Effector CD8-positive, alpha-beta T cell (primary cell): ENCODE data around the gene QRFPR.
"Not testable (repeated sequence)": the region's sequence is repeated elsewhere in the genome, so short reads cannot be mapped to it uniquely, and the experiment has no call there.

Experiments used
- DNase-seq: peaks from one replicate; lab custom pipeline; 2025; lab: John Stamatoyannopoulos, UW

QRFPR gene

DNA sequence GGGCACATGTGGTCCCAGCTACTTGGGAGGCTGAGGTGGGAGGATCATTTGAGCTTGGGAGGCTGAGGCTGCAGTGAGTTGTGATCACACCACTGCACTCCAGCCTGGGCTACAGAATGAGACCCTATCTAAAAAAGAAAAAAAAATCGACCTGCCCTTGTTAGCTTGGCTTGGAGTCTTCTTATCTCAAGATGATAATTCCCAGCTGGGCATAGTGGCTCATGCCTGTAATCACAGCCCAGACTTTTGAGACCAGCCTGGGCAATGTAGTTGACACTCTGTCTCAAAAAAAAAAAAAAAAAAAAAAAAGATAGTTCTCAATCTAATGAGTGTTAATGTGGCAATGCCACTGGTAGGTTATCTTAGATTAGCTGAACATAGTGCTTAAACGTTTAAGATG, 41.0 kb downstream of the QRFPR start:
- no peak for DNase-seq

- DNase-seq, result no peak
Measured at GRCh38 chr4:121339307-121339706, 41.5 kb downstream of the QRFPR start.

DNA sequence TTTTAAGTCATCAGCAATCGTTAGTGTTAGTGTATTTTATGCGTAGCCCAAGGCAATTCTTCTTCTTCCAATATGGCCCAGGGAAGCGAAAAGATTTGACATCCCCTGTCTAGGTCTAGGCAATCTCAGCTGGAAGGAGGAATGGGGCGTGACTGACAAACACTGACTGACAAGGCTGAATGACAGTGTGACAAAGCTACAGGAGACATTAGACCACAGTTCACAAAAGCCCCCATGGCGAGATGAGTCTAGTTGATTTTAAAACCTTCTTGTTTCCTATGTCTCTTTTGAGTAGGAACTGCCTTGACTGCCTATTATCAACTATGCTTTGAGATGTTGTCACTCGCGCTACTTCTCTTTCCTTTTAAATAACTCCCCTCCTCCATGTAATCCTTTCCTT, 42.3 kb downstream of the QRFPR start:
- DNase-seq, result no peak

GRCh38 chr4:121336706-121337105, 44.1 kb downstream of the QRFPR start:
- DNase-seq, result no peak

DNA sequence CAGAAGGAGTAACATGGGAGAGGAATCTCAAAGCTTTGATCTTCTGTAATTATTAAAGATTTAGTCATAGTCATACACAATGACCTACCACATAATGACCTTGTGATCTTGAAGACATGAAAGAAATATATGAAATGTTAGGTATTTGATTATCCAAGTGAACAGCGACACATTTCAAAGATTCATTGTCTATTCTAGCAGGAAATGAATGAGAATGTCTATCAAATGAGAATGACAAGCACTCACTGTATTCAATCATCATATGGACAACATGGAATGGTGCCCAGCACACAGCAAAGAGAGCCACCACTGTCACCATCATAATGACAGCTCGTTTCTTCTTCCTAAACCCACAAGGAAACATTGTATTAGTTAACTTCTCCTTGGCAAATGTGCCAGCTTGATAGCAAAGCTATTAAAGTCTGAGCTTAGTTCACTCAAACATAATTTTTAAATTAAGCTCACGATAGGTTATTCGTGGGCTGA, 50.6 kb downstream of the QRFPR start:
- DNase-seq, result no peak

DNA sequence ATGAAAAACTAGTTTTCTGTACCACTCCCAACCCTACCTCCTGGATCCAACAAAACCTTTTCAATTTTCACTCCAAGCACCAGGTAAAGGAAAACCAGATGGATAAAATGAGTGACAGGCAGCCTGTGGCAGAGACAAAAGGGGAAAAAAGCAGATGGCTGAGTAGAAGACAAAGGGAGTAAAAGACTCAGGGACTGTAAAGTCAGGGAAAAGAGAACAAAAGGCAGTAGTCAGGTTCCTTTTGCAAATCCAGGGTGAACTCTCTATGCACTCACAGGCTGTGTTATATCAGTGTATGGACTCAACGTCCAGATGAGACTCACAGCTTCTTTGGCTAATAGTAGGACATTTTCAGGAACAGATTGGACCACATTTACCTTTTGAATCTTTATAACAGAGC, 54.2 kb downstream of the QRFPR start:
- DNase-seq, result no peak

DNA sequence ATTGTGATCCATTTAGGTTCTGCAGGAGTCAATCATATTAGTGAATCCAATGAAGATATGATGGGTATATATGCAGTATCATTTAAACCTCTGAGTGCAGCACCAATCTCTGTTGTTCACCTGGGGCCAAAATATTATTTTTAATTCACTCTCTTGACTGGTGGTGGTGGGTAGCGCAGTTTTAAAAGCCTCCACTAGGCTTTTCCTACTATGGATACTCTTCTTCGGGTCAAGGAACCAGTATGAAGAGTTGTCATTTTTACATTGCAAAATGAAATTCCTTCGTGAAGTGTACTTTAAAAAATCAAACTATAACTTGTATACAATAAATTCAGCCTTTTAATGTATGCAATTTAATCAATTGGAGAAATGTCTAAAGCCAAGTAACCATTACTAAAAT, 56.5 kb downstream of the QRFPR start:
- DNase-seq, result no peak

DNA sequence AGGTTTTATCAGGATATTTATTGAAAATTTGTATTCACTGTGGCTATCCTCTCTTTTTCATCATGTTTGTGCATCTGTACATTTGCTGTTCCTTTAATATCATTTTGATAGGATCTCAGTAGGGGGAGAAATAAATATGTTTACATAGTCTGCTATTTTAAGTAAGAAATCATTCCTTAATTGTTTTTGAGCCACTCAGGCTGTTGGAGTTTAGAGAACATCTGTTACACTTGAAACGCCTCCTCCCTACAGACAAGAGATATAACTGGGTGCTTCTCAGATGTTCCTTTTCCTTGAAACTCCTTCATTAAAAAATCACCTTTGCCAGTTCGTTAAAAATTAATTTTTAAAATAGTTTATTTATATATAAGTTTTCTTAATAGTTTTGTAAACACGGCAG, 59.4 kb downstream of the QRFPR start:
- DNase-seq, result no peak

- no peak for DNase-seq
Measured at GRCh38 chr4:121316091-121316490, 64.7 kb downstream of the QRFPR start.

- DNase-seq, result not testable (repeated sequence)
Measured at GRCh38 chr4:121313430-121313829, 67.4 kb downstream of the QRFPR start.

DNA sequence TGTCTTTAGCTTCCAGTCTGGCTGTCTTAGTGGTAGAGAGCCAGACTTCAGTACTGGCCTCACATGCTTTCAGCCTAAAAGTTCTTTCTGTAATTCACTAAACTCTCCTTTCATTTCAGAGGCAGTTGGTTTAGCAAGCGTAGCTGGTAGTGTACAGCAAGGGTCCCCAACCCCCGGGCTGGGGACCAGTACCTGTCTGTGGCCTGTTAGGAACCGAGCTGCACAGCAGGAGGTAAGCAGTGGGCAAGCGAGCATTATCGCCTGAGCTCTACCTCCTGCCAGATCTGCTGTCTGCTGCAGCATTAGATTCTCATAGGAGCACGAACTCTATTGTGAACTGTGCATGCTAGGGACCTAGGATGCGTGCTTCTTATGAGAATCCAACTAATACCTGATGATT, 72.0 kb downstream of the QRFPR start:
- no peak for DNase-seq

DNA sequence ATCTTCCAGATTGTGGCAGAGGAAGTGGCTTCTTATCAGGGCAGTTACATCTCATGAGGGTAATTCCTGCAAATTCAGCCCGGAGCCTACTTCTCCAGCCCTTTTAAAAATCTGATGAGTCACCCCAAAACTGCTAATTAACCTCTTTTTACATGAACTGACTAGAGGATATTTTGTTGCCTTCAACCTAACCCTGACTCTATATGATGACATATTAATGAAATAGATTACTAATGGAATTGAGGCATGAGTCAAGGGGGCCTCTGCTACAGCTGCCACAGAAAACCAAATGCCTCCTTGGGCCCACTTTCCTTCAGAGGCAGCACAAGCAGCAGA, 72.5 kb downstream of the QRFPR start:
- DNase-seq, result no peak

GRCh38 chr4:121307445-121308327, 73.1 kb downstream of the QRFPR start:
- no peak for DNase-seq

DNA sequence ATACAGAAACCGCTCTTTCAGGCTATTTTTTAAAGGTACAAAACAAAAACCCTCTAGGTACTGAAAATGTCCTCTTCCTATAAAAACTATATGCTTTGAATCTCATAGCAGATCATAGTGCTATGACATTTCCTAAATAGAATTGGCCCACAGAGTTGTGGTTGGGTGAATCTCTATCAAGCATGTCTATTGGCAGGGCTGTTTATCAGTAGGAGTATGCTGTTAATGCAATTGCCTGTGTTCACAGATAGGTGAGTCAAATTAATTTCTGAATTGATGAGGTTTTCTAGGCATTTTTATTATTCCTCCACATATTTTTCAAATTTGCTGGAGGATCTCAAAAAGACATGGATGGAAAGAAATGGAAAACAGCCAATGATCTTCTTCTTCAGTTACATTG, 73.9 kb downstream of the QRFPR start:
- DNase-seq, result no peak

- DNase-seq, result no peak
Measured at GRCh38 chr4:121304893-121305292, 75.9 kb downstream of the QRFPR start.

GRCh38 chr4:121299367-121299766, 81.5 kb downstream of the QRFPR start:
- DNase-seq, result no peak

DNA sequence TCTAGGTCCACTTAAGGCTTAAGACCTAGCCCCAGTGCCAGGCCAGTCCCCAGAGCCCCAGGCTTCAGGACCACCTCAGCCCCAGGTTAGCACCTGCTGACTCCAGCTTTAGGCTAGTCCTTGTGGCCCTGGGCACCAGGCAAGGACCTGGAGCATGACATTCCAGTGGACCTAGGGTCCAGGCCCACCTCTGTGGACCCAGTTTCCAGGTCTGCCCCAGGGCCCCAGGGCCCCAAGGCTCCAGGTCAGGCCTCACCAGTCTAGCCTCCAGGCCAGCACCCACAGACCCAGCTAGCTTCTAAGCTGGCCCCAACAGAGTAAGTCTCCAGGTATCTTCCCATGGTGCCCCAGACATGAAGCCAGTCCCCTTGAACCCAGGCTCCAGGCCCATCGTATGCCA, 97.5 kb downstream of the QRFPR start:
- no peak for DNase-seq

DNA sequence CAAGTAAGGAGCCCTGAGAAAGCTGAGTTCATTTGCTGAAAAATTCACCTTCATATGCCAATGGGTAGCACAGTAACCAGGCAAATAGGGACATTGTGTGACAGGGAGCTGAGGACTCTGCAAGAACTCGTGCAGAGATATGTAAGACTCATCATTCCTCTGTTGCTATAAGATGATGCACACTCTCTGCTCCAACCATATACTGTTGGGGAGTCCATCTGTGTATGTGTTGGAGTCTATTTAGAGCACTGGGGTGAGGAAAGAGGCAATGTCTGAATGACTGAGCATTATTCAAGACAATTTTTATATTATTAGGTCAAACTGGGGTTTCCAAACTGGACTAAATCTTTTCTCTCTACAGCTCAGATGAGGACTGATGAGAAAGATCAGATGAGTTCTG, 100.4 kb downstream of the QRFPR start:
- DNase-seq, result no peak

- no peak for DNase-seq
Measured at GRCh38 chr4:121278811-121279368, 101.9 kb downstream of the QRFPR start.
